Loucy (cell line): Measurements from ENCODE around the gene ITGAL.

Source experiments
- CTCF ChIP-seq: fragments of 200-600 bp; sonication (generic); conservative IDR thresholded peaks from 2 replicates; pipeline ENCODE4 v1.5.1; 2014; ENCODE audit warnings: mild to moderate bottlenecking, antibody characterized with exemption, low read length
- EZH2phosphoT487 ChIP-seq: fragments of 200-600 bp; IDR thresholded peaks from 2 replicates; pipeline ENCODE4 v1.6.1; 2018; ENCODE audit warnings: antibody characterized with exemption, mild to moderate bottlenecking, moderate library complexity, borderline replicate concordance

DNA sequence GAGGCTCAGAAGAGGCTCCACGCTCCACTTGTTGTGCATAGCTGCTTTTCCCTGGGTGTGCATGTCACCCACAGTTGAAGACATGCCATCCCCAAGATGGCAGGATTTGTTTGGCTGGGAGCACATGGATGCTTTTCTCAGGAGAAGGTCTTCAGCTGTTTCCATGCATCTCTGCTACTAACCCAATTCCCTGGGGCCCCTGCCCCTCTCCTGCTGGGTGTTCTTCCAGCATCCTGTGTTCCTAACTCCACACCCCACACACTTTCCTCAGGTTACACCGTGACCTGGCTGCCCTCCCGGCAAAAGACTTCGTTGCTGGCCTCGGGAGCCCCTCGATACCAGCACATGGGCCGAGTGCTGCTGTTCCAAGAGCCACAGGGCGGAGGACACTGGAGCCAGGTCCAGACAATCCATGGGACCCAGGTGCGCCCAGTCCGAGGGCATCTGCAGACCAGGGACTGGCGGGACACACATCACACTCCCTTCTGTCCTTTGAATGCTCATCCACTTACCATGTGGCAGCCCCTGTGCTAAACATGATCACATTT lies 21.5 kb downstream of the ITGAL start:
- TF ChIP-seq CTCF (no peak), EZH2phosphoT487 (no peak)
